Sigmoid colon (tissue), 7 donors: ENCODE measurements around the gene SND1. TPM values are rescaled to one million over a fixed set of nuclear protein-coding genes. Genes with fewer than 3 reads are reported as not detected.

Experiments
- DNase-seq: peaks from one replicate; pipeline ENCODE4 v3.0.0-alpha.2; 2019
- H3K27ac ChIP-seq, 4 donors: fragments of 200-600 bp; sonication (generic); one replicate each; pipeline ENCODE4 v1.5.1; 2016 to 2019; ENCODE audit warnings: mild to moderate bottlenecking in 1 of 4
- H3K27me3 ChIP-seq, 3 donors: fragments of 200-600 bp; sonication (generic); one replicate each; pipeline ENCODE4 v1.5.1; 2019; ENCODE audit warnings: mild to moderate bottlenecking in 1 of 3
- H3K36me3 ChIP-seq, 4 donors: fragments of 200-600 bp; sonication (generic); one replicate each; pipeline ENCODE4 v1.5.1; 2016 to 2019
- H3K4me1 ChIP-seq, 4 donors: fragments of 200-600 bp; sonication (generic); one replicate each; pipeline ENCODE4 v1.5.1; 2017 to 2019
- H3K4me3 ChIP-seq, 4 donors: fragments of 200-600 bp; sonication (generic); one replicate each; pipeline ENCODE4 v1.5.1; 2017 to 2019; ENCODE audit warnings: mild to moderate bottlenecking in 2 of 4, moderate library complexity in 1 of 4
- H3K9me3 ChIP-seq, 4 donors: fragments of 200-600 bp in 3 of 4; sonication (generic) in 3 of 4; one replicate each; pipeline versions ENCODE4 v1.5.1 to v1.6.1; 2013 to 2019
- CTCF ChIP-seq, 4 experiments: fragments of 450-650 bp in 3 of 4; fragments of 200-600 bp in 1 of 4; IDR thresholded peaks; one replicate each; pipeline ENCODE4 v1.5.1; 2016 to 2019; ENCODE audit warnings: antibody characterized with exemption in 4 of 4, mild to moderate bottlenecking in 3 of 4, moderate library complexity in 2 of 4
- EP300 ChIP-seq, 4 donors: sonication (generic); formaldehyde crosslinking; IDR thresholded peaks; one replicate each; pipeline ENCODE4 v1.6.1; 2017; ENCODE audit warnings: antibody characterized with exemption in 4 of 4
- POLR2A ChIP-seq, 2 donors: fragments of 450-650 bp; IDR thresholded peaks; one replicate each; pipeline ENCODE4 v1.6.1; 2016; ENCODE audit warnings: antibody characterized with exemption in 2 of 2, mild to moderate bottlenecking in 2 of 2, moderate library complexity in 2 of 2
- POLR2AphosphoS5 ChIP-seq, 4 donors: sonication (generic); formaldehyde crosslinking; IDR thresholded peaks; one replicate each; pipeline ENCODE4 v1.6.1; 2017; ENCODE audit warnings: antibody characterized with exemption in 4 of 4
- WGBS, 2 donors: extraction: QIAGEN DNeasy Blood & Tissue Kit; methylation state at CpG; one replicate each; pipeline ENCODE4 v1.1.7; 2013; 5-methylcytosine and 5-hydroxymethylcytosine counted together
- intact Hi-C: fragments of 100-400 bp; cut with DNase I; formaldehyde crosslinking; loops from one replicate; pipeline ENCODE4 v1.15.1; 2023
- polyA plus RNA-seq, 3 donors: library from polyadenylated mRNA; stranded (reverse); fragments of 200-250 nt; gene quantifications; one replicate each; pipeline ENCODE4 v1.2.3, GENCODE V29; 2013
- total RNA-seq, 4 donors: library from RNA; depleted of rRNA; stranded (reverse); fragments of >200 nt; gene quantifications; one replicate each; pipeline ENCODE4 v1.1.0, GENCODE V29; 2016
- donor health status: healthy with polysubstance abuse.
- donor health status: Bipolar disorder and iron deficiency.
- donor health status: healthy.

Gene SND1
- total and polyA plus RNA-seq, 7 donors, result 30.6 to 93.4 (median 71.3) TPM

GRCh38 chr7:127928222-127928621, 276.2 kb downstream of the SND1 start:
- no peaks in the 10 kb centered on the region for H3K27me3 ChIP-seq
- DNase-seq, result no peak
- H3K4me3 ChIP-seq, result no peak overlapping the region
- H3K9me3 ChIP-seq, result no peaks in the 10 kb centered on the region
- WGBS, 2 donors, result 96% methylated on average over 3 of the region's 3 CpGs
- peaks cover 0 to 17% (median 5%) of the 10 kb centered on the region in 4 donors for H3K36me3 ChIP-seq
- H3K27ac ChIP-seq, result no peak overlapping the region
- intact Hi-C loops, result no loop called here
- TF ChIP-seq CTCF (IDR thresholded peaks at IDR 0.05) (no peak), POLR2AphosphoS5 (IDR thresholded peaks at IDR 0.05) (no peak), EP300 (IDR thresholded peaks at IDR 0.05) (no peak), POLR2A (IDR thresholded peaks at IDR 0.05) (no peak)
- peaks cover 0 to 18% (median 14%) of the 10 kb centered on the region in 4 donors for H3K4me1 ChIP-seq

GRCh38 chr7:127928852-127929251, 276.9 kb downstream of the SND1 start:
- Histone ChIP-seq H3K27ac (no peak overlapping the region), H3K4me3 (no peak overlapping the region), H3K27me3 (no peaks in the 10 kb centered on the region), H3K4me1 (peaks cover 0 to 23% (median 15%) of the 10 kb centered on the region in 4 donors), H3K9me3 (no peaks in the 10 kb centered on the region), H3K36me3 (peaks cover 0 to 17% (median 5%) of the 10 kb centered on the region in 4 donors)
- intact Hi-C loops, result no loop called here
- TF ChIP-seq POLR2AphosphoS5 (IDR thresholded peaks at IDR 0.05), result no peak
- no peak for TF ChIP-seq EP300 (IDR thresholded peaks at IDR 0.05)
- TF ChIP-seq CTCF (IDR thresholded peaks at IDR 0.05), result no peak
- no peak for TF ChIP-seq POLR2A (IDR thresholded peaks at IDR 0.05)
- 54 to 75% methylated on average over 6 of the region's 6 CpGs for WGBS, 2 donors
- DNase-seq, result no peak

GRCh38 chr7:127930341-127931328, 278.6 kb downstream of the SND1 start:
- Histone ChIP-seq H3K36me3 (peaks cover 0 to 17% (median 5%) of the 10 kb centered on the region in 4 donors), H3K27me3 (no peaks in the 10 kb centered on the region), H3K4me1 (peaks cover 0 to 23% (median 15%) of the 10 kb centered on the region in 4 donors), H3K4me3 (no peak overlapping the region), H3K27ac (no peak overlapping the region), H3K9me3 (no peaks in the 10 kb centered on the region)
- intact Hi-C loops, result no loop called here
- no peak for TF ChIP-seq EP300 (IDR thresholded peaks at IDR 0.05)
- TF ChIP-seq POLR2AphosphoS5 (IDR thresholded peaks at IDR 0.05), result no peak
- no peak for TF ChIP-seq POLR2A (IDR thresholded peaks at IDR 0.05)
- TF ChIP-seq CTCF (IDR thresholded peaks at IDR 0.05), result no peak
- 39 to 75% methylated on average over 3 of the region's 3 CpGs for WGBS, 2 donors
- no peak for DNase-seq

GRCh38 chr7:127932076-127932475, 280.1 kb downstream of the SND1 start:
- Histone ChIP-seq H3K4me3 (no peak overlapping the region), H3K4me1 (peaks cover 0 to 19% (median 10%) of the 10 kb centered on the region in 4 donors), H3K36me3 (peaks cover 0 to 17% (median 5%) of the 10 kb centered on the region in 4 donors), H3K27me3 (no peaks in the 10 kb centered on the region), H3K9me3 (no peaks in the 10 kb centered on the region), H3K27ac (no peak overlapping the region)
- intact Hi-C loops, result no loop called here
- TF ChIP-seq CTCF (IDR thresholded peaks at IDR 0.05) (no peak), EP300 (IDR thresholded peaks at IDR 0.05) (no peak), POLR2AphosphoS5 (IDR thresholded peaks at IDR 0.05) (no peak)
- no peak for DNase-seq
- 97 to 98% methylated on average over 1 of the region's 1 CpG for WGBS, 2 donors
